ENCODE results near the gene CHP2. TPM values are rescaled to one million over a fixed set of nuclear protein-coding genes. Genes with fewer than 3 reads are reported as not detected.
A peak's percentile ranks its signal among the peaks of the same experiment; 100 is the strongest.

CHP2 gene
- total and polyA plus RNA-seq, 9 of the 15 experiments (the other 6 are each of a cell fraction or from before 2014, with no cell fraction given) = 0.23 to 1.1 (median 0.80) TPM

GRCh38 chr16:23784811-23785447, 30.1 kb downstream of the CHP2 start (continued):
- TF ChIP-seq REST (IDR thresholded peaks at IDR 0.05; ENCODE audit: borderline replicate concordance) = no peak
- TF ChIP-seq REST (CRISPR knock-in tag; IDR thresholded peaks at IDR 0.05; ENCODE audit: low read depth) = no peak
- no peak for TF ChIP-seq AFF1 (IDR thresholded peaks at IDR 0.05; ENCODE audit: low read depth in 1 of 2, partially characterized antibody in 2 of 2)
- peak; percentile 85 for TF ChIP-seq GATA2 (CRISPR knock-in tag; IDR thresholded peaks at IDR 0.05)
- peak; percentile 68 for TF ChIP-seq FOXM1 (IDR thresholded peaks at IDR 0.05; ENCODE audit: low read depth)
- TF ChIP-seq FOXM1 (CRISPR knock-in tag; IDR thresholded peaks at IDR 0.05; ENCODE audit: low read depth) = no peak
- TF ChIP-seq ZKSCAN1 (IDR thresholded peaks at IDR 0.05; ENCODE audit: low read depth, low read length) = no peak
- TF ChIP-seq MEIS2 (IDR thresholded peaks at IDR 0.05; ENCODE audit: partially characterized antibody) = peak; percentile 93
- peak; percentile 69; the same call in 1 of the 2 replicates for TF ChIP-seq SMARCA5 (IDR thresholded peaks at IDR 0.05)
- no peak for TF ChIP-seq RUNX1 (IDR thresholded peaks at IDR 0.05; ENCODE audit: low read depth)
- TF ChIP-seq HDAC6 (IDR thresholded peaks at IDR 0.05; ENCODE audit: low read depth, low read length) = no peak
- no peak for TF ChIP-seq BRF2 (IDR thresholded peaks at IDR 0.05; ENCODE audit: borderline replicate concordance, insufficient read depth, insufficient read length)
- no peak for TF ChIP-seq HMG20B (CRISPR knock-in tag; IDR thresholded peaks at IDR 0.05)
- no peak for TF ChIP-seq ZNF717 (CRISPR knock-in tag; IDR thresholded peaks at IDR 0.05)
- TF ChIP-seq FOXK2 (conservative IDR thresholded peaks at IDR 0.05 in 1 of 2, IDR thresholded peaks at IDR 0.05 in 1 of 2; ENCODE audit: low read depth in 2 of 2) = peak; percentile 33 to 43; a peak in 1 of 4 replicates
- no peak for TF ChIP-seq ZNF282 (CRISPR knock-in tag; IDR thresholded peaks at IDR 0.05)

Data from K562 (cell line).